ENCODE data around the gene CFAP20DC. TPM values are rescaled to one million over a fixed set of nuclear protein-coding genes. Genes with fewer than 3 reads are reported as not detected.
"Not testable (repeated sequence)": the region's sequence is repeated elsewhere in the genome, so short reads cannot be mapped to it uniquely, and the experiment has no call there.

Gene CFAP20DC
- total RNA-seq = 8.2 and 8.6 TPM in 2 replicates

- Histone ChIP-seq H3K4me3 (ENCODE audit: low read depth, low read length) (peak within 1 kb of the TSS; percentile 51), H3K27me3 (ENCODE audit: control insufficient read depth, insufficient read depth, low read length) (no peaks in the 10 kb centered on the region), H3K36me3 (ENCODE audit: control insufficient read depth, insufficient read depth, low read length) (no peaks in the 10 kb centered on the region)
- TF ChIP-seq CTCF (IDR thresholded peaks at IDR 0.05; ENCODE audit: insufficient read depth, low read length, poor library complexity, severe bottlenecking) = no peak
- peak; percentile 79 for DNase-seq (ENCODE audit: low read depth)
These were observed at the start of gene CFAP20DC for GRCh38 chr3:59049671-59050331. Gene CFAP20DC (minus strand): TSS chr3:59050025. CDS start chr3:59049631, 394 bp downstream.

- not testable (repeated sequence) for H3K4me3 ChIP-seq (ENCODE audit: low read depth, low read length); H3K27me3 ChIP-seq (ENCODE audit: control insufficient read depth, insufficient read depth, low read length); DNase-seq (ENCODE audit: low read depth); H3K36me3 ChIP-seq (ENCODE audit: control insufficient read depth, insufficient read depth, low read length)
These were observed 48.7 kb upstream of the CFAP20DC start for GRCh38 chr3:59098516-59098915.

GRCh38 chr3:59094446-59094845, 44.6 kb upstream of the CFAP20DC start:
- TF ChIP-seq CTCF (IDR thresholded peaks at IDR 0.05; ENCODE audit: insufficient read depth, low read length, poor library complexity, severe bottlenecking) = no peak
- Histone ChIP-seq H3K36me3 (ENCODE audit: control insufficient read depth, insufficient read depth, low read length) (no peaks in the 10 kb centered on the region), H3K4me3 (ENCODE audit: low read depth, low read length) (no peak overlapping the region), H3K27me3 (ENCODE audit: control insufficient read depth, insufficient read depth, low read length) (no peaks in the 10 kb centered on the region)
- DNase-seq (ENCODE audit: low read depth) = no peak

- no peaks in the 10 kb centered on the region for H3K36me3 ChIP-seq (ENCODE audit: control insufficient read depth, insufficient read depth, low read length)
- H3K4me3 ChIP-seq (ENCODE audit: low read depth, low read length) = no peak overlapping the region
- TF ChIP-seq CTCF (IDR thresholded peaks at IDR 0.05; ENCODE audit: insufficient read depth, low read length, poor library complexity, severe bottlenecking) = no peak
- no peak for DNase-seq (ENCODE audit: low read depth)
- H3K27me3 ChIP-seq (ENCODE audit: control insufficient read depth, insufficient read depth, low read length) = no peaks in the 10 kb centered on the region
These were observed 43.7 kb upstream of the CFAP20DC start for GRCh38 chr3:59093521-59093920.

- Histone ChIP-seq H3K27me3 (ENCODE audit: control insufficient read depth, insufficient read depth, low read length) (no peaks in the 10 kb centered on the region), H3K4me3 (ENCODE audit: low read depth, low read length) (no peak overlapping the region), H3K36me3 (ENCODE audit: control insufficient read depth, insufficient read depth, low read length) (no peaks in the 10 kb centered on the region)
- DNase-seq (ENCODE audit: low read depth) = no peak
- no peak for TF ChIP-seq CTCF (IDR thresholded peaks at IDR 0.05; ENCODE audit: insufficient read depth, low read length, poor library complexity, severe bottlenecking)
These were observed 38.9 kb upstream of the CFAP20DC start for GRCh38 chr3:59088761-59089160.

- TF ChIP-seq CTCF (IDR thresholded peaks at IDR 0.05; ENCODE audit: insufficient read depth, low read length, poor library complexity, severe bottlenecking) = no peak
- Histone ChIP-seq H3K4me3 (ENCODE audit: low read depth, low read length) (no peak overlapping the region), H3K27me3 (ENCODE audit: control insufficient read depth, insufficient read depth, low read length) (no peaks in the 10 kb centered on the region), H3K36me3 (ENCODE audit: control insufficient read depth, insufficient read depth, low read length) (no peaks in the 10 kb centered on the region)
- no peak for DNase-seq (ENCODE audit: low read depth)
These were observed 36.2 kb upstream of the CFAP20DC start for GRCh38 chr3:59085976-59086375.
